ENCODE measurements around the gene SLC35E4.

DNA sequence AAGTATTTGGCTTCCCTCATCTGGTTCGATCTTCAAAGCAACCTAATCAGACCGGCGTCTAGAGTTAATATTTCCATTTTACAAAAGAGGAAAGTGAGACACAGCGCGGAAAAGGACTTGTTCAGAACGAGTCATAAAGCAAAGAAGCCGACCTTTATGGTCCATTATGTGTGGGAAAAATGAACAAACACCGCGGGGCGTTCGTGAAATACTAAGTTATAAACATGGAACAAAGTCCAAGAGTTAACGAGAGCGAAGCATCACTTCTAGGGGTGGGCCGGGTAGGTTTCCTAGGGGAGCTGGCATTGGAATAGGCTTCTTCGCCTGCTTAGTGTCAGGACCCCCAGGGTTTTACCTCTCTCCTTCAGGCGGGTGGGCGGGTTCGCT, 31.5 kb downstream of the SLC35E4 start:
- TF ChIP-seq, protein P1, sequence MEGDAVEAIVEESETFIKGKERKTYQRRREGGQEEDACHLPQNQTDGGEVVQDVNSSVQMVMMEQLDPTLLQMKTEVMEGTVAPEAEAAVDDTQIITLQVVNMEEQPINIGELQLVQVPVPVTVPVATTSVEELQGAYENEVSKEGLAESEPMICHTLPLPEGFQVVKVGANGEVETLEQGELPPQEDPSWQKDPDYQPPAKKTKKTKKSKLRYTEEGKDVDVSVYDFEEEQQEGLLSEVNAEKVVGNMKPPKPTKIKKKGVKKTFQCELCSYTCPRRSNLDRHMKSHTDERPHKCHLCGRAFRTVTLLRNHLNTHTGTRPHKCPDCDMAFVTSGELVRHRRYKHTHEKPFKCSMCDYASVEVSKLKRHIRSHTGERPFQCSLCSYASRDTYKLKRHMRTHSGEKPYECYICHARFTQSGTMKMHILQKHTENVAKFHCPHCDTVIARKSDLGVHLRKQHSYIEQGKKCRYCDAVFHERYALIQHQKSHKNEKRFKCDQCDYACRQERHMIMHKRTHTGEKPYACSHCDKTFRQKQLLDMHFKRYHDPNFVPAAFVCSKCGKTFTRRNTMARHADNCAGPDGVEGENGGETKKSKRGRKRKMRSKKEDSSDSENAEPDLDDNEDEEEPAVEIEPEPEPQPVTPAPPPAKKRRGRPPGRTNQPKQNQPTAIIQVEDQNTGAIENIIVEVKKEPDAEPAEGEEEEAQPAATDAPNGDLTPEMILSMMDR (IDR thresholded peaks at IDR 0.05) = no peak
- TF ChIP-seq REST (IDR thresholded peaks at IDR 0.05; ENCODE audit: insufficient read depth in 1 of 2, low read depth in 2 of 2, low read length in 1 of 2) (no peak), POLR2AphosphoS5 (IDR thresholded peaks at IDR 0.05; ENCODE audit: low read depth, low read length) (no peak)
